Ishikawa (cell line): ENCODE data around the gene TRAPPC5.

Source experiments
- CREB1 ChIP-seq: IDR thresholded peaks from 2 replicates; pipeline ENCODE4 v1.6.1; 2012; ENCODE audit warnings: low read depth
- EGR1 ChIP-seq: IDR thresholded peaks from 2 replicates; pipeline ENCODE4 v1.6.1; 2012
- FOXM1 ChIP-seq: IDR thresholded peaks from 2 replicates; pipeline ENCODE4 v1.6.1; 2012; ENCODE audit warnings: low read depth, borderline replicate concordance
- RAD21 ChIP-seq: IDR thresholded peaks from 2 replicates; pipeline ENCODE4 v1.6.1; 2012; ENCODE audit warnings: low read depth
- TF ChIP-seq, protein P1 (sequence below): IDR thresholded peaks from 2 replicates; pipeline ENCODE4 v1.6.1; 2012; ENCODE audit warnings: low read depth, mild to moderate bottlenecking

DNA sequence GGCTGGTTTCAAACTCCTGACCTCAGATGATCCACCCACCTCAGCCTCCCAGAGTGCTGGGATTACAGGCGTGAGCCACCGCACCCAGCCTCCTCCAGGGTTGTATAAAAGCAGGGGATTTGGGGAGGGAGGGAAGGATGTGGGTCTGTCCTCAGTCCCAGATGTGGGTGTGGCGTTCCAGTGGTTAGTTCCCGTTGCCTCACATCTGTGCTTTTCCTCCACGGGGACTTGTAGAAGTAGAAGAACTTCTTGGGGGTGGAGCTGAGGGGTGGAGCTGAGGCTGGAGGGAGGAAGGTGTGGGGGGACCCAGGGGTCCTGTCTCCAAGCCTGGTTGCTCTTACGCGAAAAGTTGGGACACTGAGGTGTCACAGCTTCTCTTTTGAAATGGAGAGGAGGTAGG is 4.3 kb upstream of the TRAPPC5 start:
- TF ChIP-seq CREB1: no peak
- TF ChIP-seq, protein P1, sequence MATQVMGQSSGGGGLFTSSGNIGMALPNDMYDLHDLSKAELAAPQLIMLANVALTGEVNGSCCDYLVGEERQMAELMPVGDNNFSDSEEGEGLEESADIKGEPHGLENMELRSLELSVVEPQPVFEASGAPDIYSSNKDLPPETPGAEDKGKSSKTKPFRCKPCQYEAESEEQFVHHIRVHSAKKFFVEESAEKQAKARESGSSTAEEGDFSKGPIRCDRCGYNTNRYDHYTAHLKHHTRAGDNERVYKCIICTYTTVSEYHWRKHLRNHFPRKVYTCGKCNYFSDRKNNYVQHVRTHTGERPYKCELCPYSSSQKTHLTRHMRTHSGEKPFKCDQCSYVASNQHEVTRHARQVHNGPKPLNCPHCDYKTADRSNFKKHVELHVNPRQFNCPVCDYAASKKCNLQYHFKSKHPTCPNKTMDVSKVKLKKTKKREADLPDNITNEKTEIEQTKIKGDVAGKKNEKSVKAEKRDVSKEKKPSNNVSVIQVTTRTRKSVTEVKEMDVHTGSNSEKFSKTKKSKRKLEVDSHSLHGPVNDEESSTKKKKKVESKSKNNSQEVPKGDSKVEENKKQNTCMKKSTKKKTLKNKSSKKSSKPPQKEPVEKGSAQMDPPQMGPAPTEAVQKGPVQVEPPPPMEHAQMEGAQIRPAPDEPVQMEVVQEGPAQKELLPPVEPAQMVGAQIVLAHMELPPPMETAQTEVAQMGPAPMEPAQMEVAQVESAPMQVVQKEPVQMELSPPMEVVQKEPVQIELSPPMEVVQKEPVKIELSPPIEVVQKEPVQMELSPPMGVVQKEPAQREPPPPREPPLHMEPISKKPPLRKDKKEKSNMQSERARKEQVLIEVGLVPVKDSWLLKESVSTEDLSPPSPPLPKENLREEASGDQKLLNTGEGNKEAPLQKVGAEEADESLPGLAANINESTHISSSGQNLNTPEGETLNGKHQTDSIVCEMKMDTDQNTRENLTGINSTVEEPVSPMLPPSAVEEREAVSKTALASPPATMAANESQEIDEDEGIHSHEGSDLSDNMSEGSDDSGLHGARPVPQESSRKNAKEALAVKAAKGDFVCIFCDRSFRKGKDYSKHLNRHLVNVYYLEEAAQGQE: no peak
- TF ChIP-seq RAD21: no peak
- no peak for TF ChIP-seq FOXM1
- TF ChIP-seq EGR1: no peak
